T-cell (primary cell): ENCODE measurements around the gene TMPRSS6. TPM values are rescaled to one million over a fixed set of nuclear protein-coding genes. Genes with fewer than 3 reads are reported as not detected.
"Not testable (repeated sequence)": the region's sequence is repeated elsewhere in the genome, so short reads cannot be mapped to it uniquely, and the experiment has no call there.

Experiments used
- ATAC-seq, 4 experiments: fragments of 200-7000 bp in 3 of 4; fragments of 150-1000 bp in 1 of 4; cut with Tn5 transposase; replicated peaks in 1 of 4; 1 replicate in 3 of 4; 2 replicates in 1 of 4; pipeline ENCODE4 v1.10.0; 2021; ENCODE audit warnings: moderate library complexity in 3 of 4, mild to moderate bottlenecking in 2 of 4, moderate number of reproducible peaks in 1 of 4
- CTCF ChIA-PET, 2 donors: fragments of 300-600 bp; sonication (Branson Sonifier 250); formaldehyde crosslinking; loops; one replicate each; lab custom pipeline; 2022; ENCODE audit warnings: antibody characterized with exemption in 2 of 2; lab: Charles Lee
- POLR2A ChIA-PET, 2 donors: fragments of 300-600 bp; sonication (Branson Sonifier 250); formaldehyde crosslinking; loops; one replicate each; lab custom pipeline; 2022; ENCODE audit warnings: antibody characterized with exemption in 2 of 2; lab: Charles Lee
- DNase-seq, 35 experiments: peaks; one replicate each; pipeline versions ENCODE4 v3.0.0 to v3.0.0-alpha.2; 2013 to 2023
- H3K27ac ChIP-seq: one replicate; pipeline ENCODE4 v1.5.1; 2013; ENCODE audit warnings: low read length
- H3K27me3 ChIP-seq, 2 experiments: replicated peaks in 1 of 2; 1 replicate in 1 of 2; 2 replicates in 1 of 2; pipeline versions ENCODE4 v1.6.1 to v1.7.0; 2013; ENCODE audit warnings: low read length in 1 of 2, mixed read lengths in 1 of 2; ENCODE audit not compliant: control insufficient read depth in 2 of 2, insufficient read depth in 2 of 2; ENCODE audit errors: extremely low read depth in 1 of 2
- H3K36me3 ChIP-seq, 2 donors: 1 replicate in 1 of 2; 2 replicates in 1 of 2; pipeline versions ENCODE4 v1.6.1 to v1.7.0; 2013; ENCODE audit warnings: low read length in 1 of 2; ENCODE audit not compliant: control insufficient read depth in 2 of 2, insufficient read depth in 1 of 2; ENCODE audit errors: extremely low read depth in 1 of 2
- H3K4me1 ChIP-seq, 2 experiments: 1 replicate in 1 of 2; 2 replicates in 1 of 2; pipeline versions ENCODE4 v1.6.1 to v1.7.0; 2013; ENCODE audit warnings: low read length in 2 of 2, mixed read lengths in 1 of 2; ENCODE audit not compliant: insufficient read depth in 2 of 2, control insufficient read depth in 1 of 2; ENCODE audit errors: extremely low read depth in 1 of 2
- H3K4me3 ChIP-seq, 2 donors: 1 replicate in 1 of 2; 2 replicates in 1 of 2; pipeline versions ENCODE4 v1.5.1 to v1.7.0; 2013; ENCODE audit warnings: mild to moderate bottlenecking in 2 of 2, low read length in 1 of 2, moderate library complexity in 1 of 2; ENCODE audit not compliant: control insufficient read depth in 1 of 2; ENCODE audit errors: extremely low read depth in 1 of 2
- H3K9me3 ChIP-seq: 2 replicates; pipeline ENCODE4 v1.7.0; 2013
- H3K27ac Mint-ChIP-seq, 2 donors: one replicate each; pipeline ENCODE4 v1.8.0; 2020 to 2021; ENCODE audit warnings: mild to moderate bottlenecking in 2 of 2, mixed read lengths in 2 of 2
- H3K27me3 Mint-ChIP-seq, 2 donors: one replicate each; pipeline ENCODE4 v1.8.0; 2021 to 2022; ENCODE audit warnings: mixed read lengths in 2 of 2
- H3K36me3 Mint-ChIP-seq: one replicate; pipeline ENCODE4 v1.8.0; 2021; ENCODE audit warnings: mixed read lengths
- H3K4me1 Mint-ChIP-seq, 3 donors: one replicate each; pipeline ENCODE4 v1.8.0; 2020 to 2022; ENCODE audit warnings: mixed read lengths in 3 of 3, mild to moderate bottlenecking in 1 of 3
- H3K4me3 Mint-ChIP-seq, 3 donors: one replicate each; pipeline ENCODE4 v1.8.0; 2020 to 2022; ENCODE audit warnings: mild to moderate bottlenecking in 3 of 3, mixed read lengths in 3 of 3, moderate library complexity in 3 of 3
- H3K9me3 Mint-ChIP-seq, 3 donors: one replicate each; pipeline ENCODE4 v1.8.0; 2020 to 2022; ENCODE audit warnings: mixed read lengths in 3 of 3
- WGBS: methylation state at CpG from one replicate; pipeline ENCODE4 v1.1.5; 2013; ENCODE audit warnings: missing lambda C conversion rate; ENCODE audit not compliant: insufficient coverage; 5-methylcytosine and 5-hydroxymethylcytosine counted together
- total RNA-seq, 35 experiments: library from RNA in 6 of 35; stranded (reverse) in 6 of 35; fragments of 120-200 nt in 1 of 35; gene quantifications; one replicate each; pipeline versions ENCODE4 v1.2.1 to v1.2.4 and lab custom pipeline; 2013 to 2026

TMPRSS6 gene
- total RNA-seq, 5 donors from 2014 or later (not counting 1 experiment from before 2014, with no cell fraction given), result 0.40 to 1.3 (median 1.1) TPM

DNA sequence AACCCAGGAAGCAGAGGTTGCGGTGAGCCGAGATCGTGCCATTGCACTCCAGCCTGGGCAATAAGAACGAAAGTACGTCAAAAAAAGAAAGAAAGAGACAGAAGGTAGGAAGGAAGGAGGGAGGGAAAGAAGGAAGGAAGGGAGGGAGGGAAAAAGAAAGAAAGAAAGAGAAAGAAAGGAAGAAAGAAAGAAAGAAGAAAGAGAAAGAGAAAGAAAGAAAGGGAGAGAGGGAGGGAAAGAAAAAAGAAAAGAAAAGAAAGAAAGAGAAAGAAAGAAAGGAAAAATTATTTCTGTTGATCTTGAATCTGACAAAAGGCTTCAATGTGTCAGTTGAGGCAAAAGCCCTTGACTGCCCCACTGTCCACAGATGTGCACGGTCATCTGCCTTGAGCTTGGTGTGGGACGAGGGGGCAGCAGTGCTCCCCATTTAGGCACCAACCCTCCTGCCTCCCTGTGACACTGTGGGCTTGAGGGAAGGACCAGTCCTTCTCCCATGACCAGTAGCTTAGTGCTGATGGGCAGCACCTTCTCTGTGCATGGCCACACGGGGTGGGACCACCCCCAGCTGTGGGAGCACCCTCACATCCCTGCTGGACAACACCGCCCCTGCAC is 33.6 kb downstream of the TMPRSS6 start:
- no peak overlapping the region for H3K4me3 Mint-ChIP-seq
- 94% methylated on average over 8 of the region's 9 CpGs for WGBS
- peaks cover 31 to 33% (median 31%) of the 10 kb centered on the region in 3 donors for H3K4me1 Mint-ChIP-seq
- DNase-seq, result no peak
- Histone ChIP-seq H3K27me3 (peaks cover 0 to 35% of the 10 kb centered on the region in 2 experiments), H3K4me3 (no peak overlapping the region), H3K36me3 (no peaks in the 10 kb centered on the region), H3K27ac (no peak overlapping the region), H3K4me1 (peaks cover 19 to 33% of the 10 kb centered on the region in 2 experiments), H3K9me3 (no peaks in the 10 kb centered on the region)
- ChIA-PET POLR2A (no interaction called here), CTCF (interaction anchor here in 1 of 2 donors (0.6 to 1.2 kb wide), 2 partner anchors 47 to 768 kb away, joined by 3 to 5 read pairs; no protein-coding TSS in a partner anchor)
- H3K36me3 Mint-ChIP-seq, result no peaks in the 10 kb centered on the region
- H3K27me3 Mint-ChIP-seq, result peaks cover 3 to 10% of the 10 kb centered on the region in 2 donors
- ATAC-seq, result no peak
- no peak overlapping the region for H3K27ac Mint-ChIP-seq
- no peaks in the 10 kb centered on the region for H3K9me3 Mint-ChIP-seq

GRCh38 chr22:37075046-37075445 is 34.5 kb downstream of the TMPRSS6 start:
- Histone ChIP-seq H3K4me3 (no peak overlapping the region), H3K27me3 (peaks cover under 1 to 44% of the 10 kb centered on the region in 2 experiments), H3K27ac (no peak overlapping the region), H3K36me3 (no peaks in the 10 kb centered on the region), H3K9me3 (no peaks in the 10 kb centered on the region), H3K4me1 (peaks cover 15 to 24% of the 10 kb centered on the region in 2 experiments)
- peaks cover 23 to 25% (median 24%) of the 10 kb centered on the region in 3 donors for H3K4me1 Mint-ChIP-seq
- H3K36me3 Mint-ChIP-seq, result no peaks in the 10 kb centered on the region
- no peaks in the 10 kb centered on the region for H3K9me3 Mint-ChIP-seq
- ChIA-PET CTCF (no interaction called here), POLR2A (no interaction called here)
- no peak for ATAC-seq
- no peak overlapping the region for H3K4me3 Mint-ChIP-seq
- DNase-seq, result no peak
- H3K27ac Mint-ChIP-seq, result no peak overlapping the region
- 77% methylated on average over 17 of the region's 17 CpGs for WGBS
- peaks cover 8 to 15% of the 10 kb centered on the region in 2 donors for H3K27me3 Mint-ChIP-seq

DNA sequence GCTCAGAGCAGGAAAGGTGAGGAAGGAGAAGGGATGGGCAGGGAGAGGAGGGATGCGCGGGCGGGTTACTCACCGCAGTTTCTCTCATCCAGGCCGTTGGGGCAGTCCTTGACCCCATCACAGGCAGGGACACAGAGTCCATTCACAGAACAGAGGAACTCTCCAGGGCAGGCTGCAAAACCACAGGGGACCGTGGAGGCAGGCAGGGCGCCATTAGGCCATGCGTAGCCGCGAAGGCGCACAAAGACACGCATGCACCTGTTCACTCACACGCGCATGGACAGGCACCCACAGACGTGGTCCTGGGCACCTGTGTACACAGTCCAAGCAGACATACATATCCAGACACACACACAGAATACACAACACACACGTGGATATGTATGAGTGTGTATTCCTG is 35.0 kb downstream of the TMPRSS6 start:
- Mint-ChIP-seq H3K4me3 (no peak overlapping the region), H3K36me3 (no peaks in the 10 kb centered on the region), H3K9me3 (no peaks in the 10 kb centered on the region), H3K4me1 (peaks cover 18 to 20% (median 19%) of the 10 kb centered on the region in 3 donors), H3K27ac (no peak overlapping the region), H3K27me3 (peaks cover 13 to 20% of the 10 kb centered on the region in 2 donors)
- WGBS, result 84% methylated on average over 10 of the region's 16 CpGs
- CTCF ChIA-PET, result no interaction called here
- Histone ChIP-seq H3K4me1 (peaks cover 11 to 19% of the 10 kb centered on the region in 2 experiments), H3K27me3 (peaks cover 3 to 49% of the 10 kb centered on the region in 2 experiments), H3K36me3 (no peaks in the 10 kb centered on the region), H3K9me3 (no peaks in the 10 kb centered on the region), H3K4me3 (no peak overlapping the region), H3K27ac (no peak overlapping the region)
- DNase-seq (no peak), ATAC-seq (no peak)
- POLR2A ChIA-PET, result no interaction called here

DNA sequence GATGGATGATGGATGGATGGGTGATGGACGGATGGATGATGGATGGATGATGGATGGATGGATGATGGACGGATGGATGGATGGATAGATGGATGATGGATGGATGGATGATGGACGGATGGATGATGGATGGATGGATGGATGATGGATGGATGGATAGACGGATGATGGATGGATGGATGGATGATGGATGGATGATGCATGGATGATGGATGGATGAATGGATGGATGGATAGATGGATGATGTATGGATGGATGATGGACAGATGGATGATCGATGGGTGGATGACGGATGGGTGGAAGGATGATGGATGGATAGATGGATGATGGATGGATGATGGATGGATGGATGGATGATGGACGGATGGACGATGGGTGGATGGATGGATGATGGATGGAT is 36.8 kb downstream of the TMPRSS6 start:
- DNase-seq (no peak), ATAC-seq (no peak)
- H3K4me1 ChIP-seq, result peaks cover 0 to 5% of the 10 kb centered on the region in 2 experiments
- no peak overlapping the region for H3K27ac Mint-ChIP-seq
- no peak overlapping the region for H3K4me3 ChIP-seq
- H3K9me3 Mint-ChIP-seq, result no peaks in the 10 kb centered on the region
- 95% methylated on average over 8 of the region's 8 CpGs for WGBS
- ChIA-PET CTCF (no interaction called here), POLR2A (no interaction called here)
- no peaks in the 10 kb centered on the region for H3K36me3 Mint-ChIP-seq
- no peaks in the 10 kb centered on the region for H3K9me3 ChIP-seq
- H3K27me3 Mint-ChIP-seq, result peaks cover 15 to 33% of the 10 kb centered on the region in 2 donors
- no peak overlapping the region for H3K27ac ChIP-seq
- peaks cover 0 to 4% (median under 1%) of the 10 kb centered on the region in 3 donors for H3K4me1 Mint-ChIP-seq
- peaks cover 3 to 65% of the 10 kb centered on the region in 2 experiments for H3K27me3 ChIP-seq
- H3K36me3 ChIP-seq, result no peaks in the 10 kb centered on the region
- no peak overlapping the region for H3K4me3 Mint-ChIP-seq

DNA sequence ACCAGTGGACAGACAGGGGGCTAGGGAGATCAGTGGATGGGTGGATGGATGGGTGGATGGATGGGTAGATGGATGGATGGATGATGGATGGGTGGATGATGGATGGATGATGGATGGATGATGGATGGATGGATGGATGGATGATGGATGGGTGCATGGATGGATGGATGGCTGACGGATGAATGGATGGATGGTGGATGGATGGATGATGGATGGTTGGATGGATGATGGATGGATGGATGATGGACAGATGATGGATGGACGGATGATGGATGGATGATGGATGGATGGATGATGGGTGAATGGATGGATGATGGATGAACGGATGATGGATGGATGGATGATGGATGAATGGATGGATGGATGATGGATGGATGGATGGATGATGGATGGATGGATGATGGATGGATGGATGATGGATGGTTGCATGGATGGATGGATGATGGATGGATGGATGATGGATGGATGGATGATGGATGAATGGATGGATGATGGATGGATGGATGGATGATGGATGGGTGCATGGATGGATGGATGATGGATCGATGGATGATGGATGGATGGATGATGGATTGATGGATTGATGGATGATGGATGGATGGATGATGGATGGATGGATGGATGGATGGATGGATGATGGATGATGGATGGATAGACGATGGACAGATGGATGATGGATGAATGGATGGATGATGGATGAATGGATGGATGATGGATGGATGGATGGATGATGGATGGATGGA is 37.5 kb downstream of the TMPRSS6 start:
- DNase-seq, H3K4me1 ChIP-seq, H3K9me3 ChIP-seq, H3K4me3 ChIP-seq, CTCF ChIA-PET, H3K27ac Mint-ChIP-seq, H3K9me3 Mint-ChIP-seq, H3K4me3 Mint-ChIP-seq, H3K36me3 ChIP-seq, ATAC-seq, POLR2A ChIA-PET, H3K27ac ChIP-seq, H3K36me3 Mint-ChIP-seq, H3K4me1 Mint-ChIP-seq: not testable (repeated sequence)
- H3K27me3 ChIP-seq, result peaks cover 3 to 66% of the 10 kb centered on the region in 2 experiments
- WGBS, result 95% methylated on average over 5 of the region's 5 CpGs
- peaks cover 15 to 34% of the 10 kb centered on the region in 2 donors for H3K27me3 Mint-ChIP-seq

- Histone ChIP-seq H3K4me1 (peaks cover 0 to 4% of the 10 kb centered on the region in 2 experiments), H3K36me3 (no peaks in the 10 kb centered on the region), H3K27ac (no peak overlapping the region), H3K27me3 (peaks cover 3 to 58% of the 10 kb centered on the region in 2 experiments), H3K9me3 (no peaks in the 10 kb centered on the region), H3K4me3 (no peak overlapping the region)
- H3K27me3 Mint-ChIP-seq, result peaks cover 15 to 33% of the 10 kb centered on the region in 2 donors
- peaks cover 0 to 2% (median 0%) of the 10 kb centered on the region in 3 donors for H3K4me1 Mint-ChIP-seq
- no peaks in the 10 kb centered on the region for H3K9me3 Mint-ChIP-seq
- H3K27ac Mint-ChIP-seq, result no peak overlapping the region
- WGBS, result 82% methylated on average over 1 of the region's 9 CpGs
- POLR2A ChIA-PET, result no interaction called here
- ATAC-seq (no peak), DNase-seq (no peak)
- H3K36me3 Mint-ChIP-seq, result no peaks in the 10 kb centered on the region
- no peak overlapping the region for H3K4me3 Mint-ChIP-seq
- CTCF ChIA-PET, result no interaction called here
These were observed 38.8 kb downstream of the TMPRSS6 start for GRCh38 chr22:37070744-37071143.
